ENCODE measurements around the gene IRF5. TPM values are rescaled to one million over a fixed set of nuclear protein-coding genes. Genes with fewer than 3 reads are reported as not detected.

IRF5 gene
- total RNA-seq, 4 donors from 2014 or later: 7.6 to 14.5 (median 8.6) TPM

DNA sequence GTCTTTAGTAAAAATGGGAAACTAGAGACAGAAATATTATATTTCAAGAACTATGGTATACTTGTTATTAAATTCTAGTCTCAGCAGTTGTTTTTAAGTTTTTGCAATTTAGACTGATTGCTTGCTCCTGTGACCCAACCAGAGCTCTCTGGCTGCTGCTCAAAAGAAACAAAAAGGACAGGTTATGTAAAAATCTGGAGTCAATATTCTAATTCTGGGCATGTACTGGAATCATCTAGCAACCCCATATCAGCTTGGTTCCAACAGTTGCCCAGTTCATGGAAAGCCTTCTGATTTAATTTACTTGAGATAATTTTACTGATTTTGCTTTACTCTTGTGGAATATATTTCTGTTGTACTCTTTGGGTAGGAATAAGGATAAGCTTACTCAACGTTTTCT lies 37.5 kb upstream of the IRF5 start:
- Histone ChIP-seq H3K4me3 (no peak overlapping the region), H3K36me3 (no peaks in the 10 kb centered on the region), H3K4me1 (peaks cover 0 to 5% (median 0%) of the 10 kb centered on the region in 4 donors), H3K27ac (replicated peaks in 1 of 4) (no peak overlapping the region), H3K27me3 (peaks cover 0 to 24% (median 0%) of the 10 kb centered on the region in 4 donors), H3K9me3 (no peaks in the 10 kb centered on the region)
- 63% methylated on average over 1 of the region's 1 CpG for WGBS
- no peak for DNase-seq (ENCODE audit: extremely low spot score)
- intact Hi-C loops (cut with DNase I): no loop called here
- TF ChIP-seq POLR2AphosphoS5 (IDR thresholded peaks at IDR 0.05) (no peak), EP300 (IDR thresholded peaks at IDR 0.05) (no peak), POLR2A (IDR thresholded peaks at IDR 0.05; ENCODE audit: low read depth) (no peak)
- TF ChIP-seq, protein P1, sequence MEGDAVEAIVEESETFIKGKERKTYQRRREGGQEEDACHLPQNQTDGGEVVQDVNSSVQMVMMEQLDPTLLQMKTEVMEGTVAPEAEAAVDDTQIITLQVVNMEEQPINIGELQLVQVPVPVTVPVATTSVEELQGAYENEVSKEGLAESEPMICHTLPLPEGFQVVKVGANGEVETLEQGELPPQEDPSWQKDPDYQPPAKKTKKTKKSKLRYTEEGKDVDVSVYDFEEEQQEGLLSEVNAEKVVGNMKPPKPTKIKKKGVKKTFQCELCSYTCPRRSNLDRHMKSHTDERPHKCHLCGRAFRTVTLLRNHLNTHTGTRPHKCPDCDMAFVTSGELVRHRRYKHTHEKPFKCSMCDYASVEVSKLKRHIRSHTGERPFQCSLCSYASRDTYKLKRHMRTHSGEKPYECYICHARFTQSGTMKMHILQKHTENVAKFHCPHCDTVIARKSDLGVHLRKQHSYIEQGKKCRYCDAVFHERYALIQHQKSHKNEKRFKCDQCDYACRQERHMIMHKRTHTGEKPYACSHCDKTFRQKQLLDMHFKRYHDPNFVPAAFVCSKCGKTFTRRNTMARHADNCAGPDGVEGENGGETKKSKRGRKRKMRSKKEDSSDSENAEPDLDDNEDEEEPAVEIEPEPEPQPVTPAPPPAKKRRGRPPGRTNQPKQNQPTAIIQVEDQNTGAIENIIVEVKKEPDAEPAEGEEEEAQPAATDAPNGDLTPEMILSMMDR (IDR thresholded peaks at IDR 0.05): no peak

DNA sequence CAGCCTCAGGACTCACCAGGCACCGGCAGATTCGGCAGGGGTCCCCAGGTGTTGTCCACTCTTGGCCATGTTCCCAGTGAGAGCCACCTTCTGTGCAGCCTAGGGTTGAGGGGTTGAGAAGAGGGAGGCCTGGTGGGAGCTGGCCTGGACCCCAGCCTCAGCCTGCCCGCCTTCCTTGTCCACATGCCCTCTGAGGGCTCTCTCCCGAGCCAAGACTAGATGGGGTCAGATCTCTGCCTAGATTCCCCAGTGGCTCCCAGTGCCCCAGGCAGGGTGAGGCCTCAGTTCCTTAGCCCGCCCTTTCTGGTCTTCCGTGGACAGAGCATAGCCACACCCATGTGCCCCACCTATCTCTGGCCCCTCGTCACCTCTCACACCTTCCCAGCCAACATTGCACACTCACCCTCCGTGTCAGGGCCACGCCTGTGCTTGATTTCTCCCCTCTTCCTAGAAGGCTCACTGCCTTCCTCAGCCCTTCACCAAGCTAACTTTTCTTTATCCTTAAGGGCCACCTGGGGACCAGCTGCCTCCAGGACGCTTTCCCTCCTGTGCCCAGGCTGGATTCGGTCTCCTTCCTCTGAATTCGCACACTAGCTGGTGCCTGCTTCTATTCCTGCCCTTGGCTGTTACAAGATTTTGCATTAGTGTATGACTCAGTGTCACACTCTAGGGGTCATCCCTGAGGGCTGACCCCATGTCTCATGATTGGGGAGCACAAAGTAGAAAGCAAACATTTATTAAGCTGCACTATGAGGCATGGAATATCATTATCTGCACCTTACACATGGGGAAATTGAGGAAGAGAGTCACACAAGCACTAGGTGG lies 34.8 kb upstream of the IRF5 start:
- Histone ChIP-seq H3K4me3 (no peak overlapping the region), H3K9me3 (no peaks in the 10 kb centered on the region), H3K27ac (replicated peaks in 1 of 4) (no peak overlapping the region), H3K4me1 (peaks cover 0 to 5% (median 0%) of the 10 kb centered on the region in 4 donors), H3K36me3 (no peaks in the 10 kb centered on the region), H3K27me3 (peaks cover 0 to 47% (median 3%) of the 10 kb centered on the region in 4 donors)
- intact Hi-C loops (cut with DNase I): no loop called here
- whole genome bisulfite sequencing: 85% methylated on average over 10 of the region's 12 CpGs
- no peak for DNase-seq (ENCODE audit: extremely low spot score)
- TF ChIP-seq, protein P1 (IDR thresholded peaks at IDR 0.05): no peak
- TF ChIP-seq POLR2A (IDR thresholded peaks at IDR 0.05; ENCODE audit: low read depth): no peak
- TF ChIP-seq EP300 (IDR thresholded peaks at IDR 0.05): no peak
- no peak for TF ChIP-seq POLR2AphosphoS5 (IDR thresholded peaks at IDR 0.05)

DNA sequence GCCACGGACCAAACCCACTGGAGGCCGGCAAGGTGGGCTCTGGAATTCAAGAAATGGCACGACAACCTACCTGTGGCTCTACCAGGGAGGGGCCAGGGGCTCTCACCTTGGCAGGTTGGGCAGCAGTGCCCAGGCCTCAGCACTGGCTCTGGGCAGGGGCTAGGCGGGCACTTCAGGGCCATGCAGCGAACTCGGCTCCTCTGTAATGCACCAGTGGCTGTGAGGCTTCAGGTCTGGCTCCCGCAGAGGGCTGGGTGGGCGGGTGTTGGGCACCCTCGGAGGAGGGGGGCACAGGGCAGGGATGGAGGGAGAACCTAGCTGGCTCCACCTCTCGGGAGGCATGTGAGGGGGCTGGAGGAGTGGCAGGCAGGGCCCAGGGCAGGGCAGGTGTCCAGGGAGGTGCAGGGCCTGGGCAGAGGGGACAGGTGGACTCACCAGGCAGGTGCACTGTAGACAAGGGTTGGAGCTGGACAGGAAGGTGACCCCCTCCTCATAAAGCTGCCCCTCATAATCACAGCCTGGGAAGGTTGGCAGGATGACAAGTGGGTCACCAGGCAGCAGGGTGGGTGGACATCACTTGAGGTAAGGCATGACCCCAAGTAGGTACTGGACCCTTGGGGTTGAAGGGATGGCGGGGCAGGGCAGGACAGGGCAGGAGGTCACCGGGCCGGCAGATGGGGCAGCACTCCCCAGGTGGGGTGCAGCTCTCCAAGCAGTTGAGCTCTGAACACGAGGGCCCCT lies 33.9 kb upstream of the IRF5 start:
- H3K27me3 ChIP-seq: peaks cover 0 to 52% (median 3%) of the 10 kb centered on the region in 4 donors
- no peaks in the 10 kb centered on the region for H3K36me3 ChIP-seq
- no peaks in the 10 kb centered on the region for H3K9me3 ChIP-seq
- H3K4me1 ChIP-seq: peaks cover 0 to 5% (median 0%) of the 10 kb centered on the region in 4 donors
- intact Hi-C loops (cut with DNase I): no loop called here
- no peak overlapping the region for H3K27ac ChIP-seq (replicated peaks in 1 of 4)
- TF ChIP-seq POLR2A (IDR thresholded peaks at IDR 0.05; ENCODE audit: low read depth) (no peak), POLR2AphosphoS5 (IDR thresholded peaks at IDR 0.05) (no peak)
- TF ChIP-seq, protein P1 (IDR thresholded peaks at IDR 0.05): no peak
- H3K4me3 ChIP-seq: no peak overlapping the region
- 82% methylated on average over 10 of the region's 14 CpGs for WGBS
- no peak for DNase-seq (ENCODE audit: extremely low spot score)

DNA sequence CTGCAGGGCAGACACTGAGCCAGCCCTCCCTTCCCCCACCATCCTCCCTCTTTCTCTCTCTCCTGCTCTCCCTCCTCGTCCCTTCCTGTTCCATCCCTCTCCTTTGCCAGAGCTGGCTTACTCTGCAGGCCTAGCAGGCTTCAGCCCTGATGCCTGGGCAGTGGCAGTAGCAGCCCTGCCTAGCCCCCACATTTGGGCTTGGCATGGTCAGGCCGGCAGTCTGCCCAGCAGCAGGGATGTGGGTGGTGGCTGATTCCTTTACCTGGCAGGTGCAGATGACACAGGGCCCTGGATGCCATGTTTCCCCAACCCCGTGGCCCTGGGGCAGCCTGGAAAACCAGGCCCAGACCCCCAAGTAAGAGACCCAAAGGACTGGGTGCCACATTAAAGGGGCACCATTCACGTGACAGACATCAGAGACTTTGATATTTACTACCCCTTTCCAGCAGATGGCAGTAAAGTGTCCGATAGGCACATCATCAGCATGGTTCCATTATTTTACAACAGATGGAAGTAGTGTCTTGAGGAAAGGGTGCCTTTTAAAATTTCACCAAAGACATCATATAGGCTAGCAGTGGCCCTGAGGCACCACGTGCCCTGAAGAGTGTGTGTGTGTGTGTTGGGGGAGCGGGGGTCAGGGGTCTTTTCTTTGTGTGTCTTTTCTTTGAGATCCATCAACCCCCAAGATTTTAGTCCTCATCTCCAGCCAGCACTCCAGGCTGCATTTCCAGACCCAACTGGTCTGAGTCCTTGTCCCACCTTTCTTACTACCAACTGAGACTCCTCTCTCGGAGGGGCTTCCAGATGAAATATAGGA lies 33.1 kb upstream of the IRF5 start:
- intact Hi-C loops (cut with DNase I): loop anchor here (5.0 kb wide), 1 partner anchor 188 kb away; no protein-coding TSS in a partner anchor
- no peak overlapping the region for H3K27ac ChIP-seq (replicated peaks in 1 of 4)
- H3K9me3 ChIP-seq: no peaks in the 10 kb centered on the region
- TF ChIP-seq, protein P1 (IDR thresholded peaks at IDR 0.05): peak; percentile 48 to 58 (median 55)
- no peak for TF ChIP-seq POLR2A (IDR thresholded peaks at IDR 0.05; ENCODE audit: low read depth)
- no peaks in the 10 kb centered on the region for H3K36me3 ChIP-seq
- H3K4me1 ChIP-seq: peaks cover 0 to 10% (median 5%) of the 10 kb centered on the region in 4 donors
- no peak for DNase-seq (ENCODE audit: extremely low spot score)
- 47% methylated on average over 7 of the region's 8 CpGs for WGBS
- peaks cover 0 to 59% (median 4%) of the 10 kb centered on the region in 4 donors for H3K27me3 ChIP-seq
- H3K4me3 ChIP-seq: no peak overlapping the region
